Fibroblast of villous mesenchyme (primary cell): ENCODE measurements around the gene CELF2. TPM values are rescaled to one million over a fixed set of nuclear protein-coding genes. Genes with fewer than 3 reads are reported as not detected.

ENCODE experiments used
- DNase-seq: peaks from one replicate; pipeline ENCODE4 v3.0.0-alpha.2; 2010; ENCODE audit warnings: low read depth
- H3K4me3 ChIP-seq: 2 replicates; pipeline ENCODE4 v1.5.1; 2011; ENCODE audit warnings: low read depth, mild to moderate bottlenecking, low read length
- CTCF ChIP-seq: IDR thresholded peaks from 2 replicates; pipeline ENCODE4 v1.5.1; 2012; ENCODE audit warnings: low read depth, mild to moderate bottlenecking, low read length; ENCODE audit not compliant: insufficient read depth
- total RNA-seq: library from RNA; depleted of rRNA; stranded (reverse); fragments of >200 nt; gene quantifications from 2 replicates; pipeline ENCODE4 v1.2.3, GENCODE V29; 2012

CELF2 gene
- total RNA-seq, 1 donor = 2.2 TPM

DNA sequence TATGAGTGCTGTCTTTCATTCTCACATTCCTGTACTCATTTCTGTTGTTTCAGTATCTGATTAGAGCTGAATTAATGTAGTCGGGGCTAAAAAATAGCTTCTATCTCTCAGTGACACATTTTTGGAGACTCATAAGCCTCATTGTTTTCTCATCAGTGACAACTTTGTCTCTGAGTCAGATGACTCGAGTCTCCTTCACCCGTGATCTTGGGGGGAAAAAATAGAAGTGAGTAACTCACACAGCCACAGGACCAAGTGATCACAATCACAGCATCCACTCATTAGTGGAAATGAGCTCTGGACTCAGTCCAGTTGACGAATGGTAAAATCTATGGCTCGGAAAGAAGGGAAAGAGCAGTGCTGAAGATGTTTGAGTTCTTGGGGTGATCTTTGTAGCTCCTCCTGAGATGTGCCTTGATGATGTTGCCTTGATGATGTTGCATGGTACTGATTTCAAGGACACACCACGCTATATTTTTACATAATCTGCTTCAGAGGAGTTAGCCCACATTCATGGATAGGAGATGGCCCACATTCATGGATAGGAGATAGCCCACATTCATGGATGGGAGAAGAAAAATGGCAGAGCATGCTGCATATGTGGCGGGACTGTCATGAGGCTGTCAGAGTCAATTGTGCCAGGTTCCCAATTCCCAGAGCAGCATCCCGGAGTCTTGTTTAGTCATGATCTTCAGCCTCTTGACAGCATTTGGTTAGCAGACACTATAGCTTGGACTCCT, 214.7 kb downstream of the CELF2 start:
- no peak overlapping the region for H3K4me3 ChIP-seq
- DNase-seq = no peak
- no peak for TF ChIP-seq CTCF

DNA sequence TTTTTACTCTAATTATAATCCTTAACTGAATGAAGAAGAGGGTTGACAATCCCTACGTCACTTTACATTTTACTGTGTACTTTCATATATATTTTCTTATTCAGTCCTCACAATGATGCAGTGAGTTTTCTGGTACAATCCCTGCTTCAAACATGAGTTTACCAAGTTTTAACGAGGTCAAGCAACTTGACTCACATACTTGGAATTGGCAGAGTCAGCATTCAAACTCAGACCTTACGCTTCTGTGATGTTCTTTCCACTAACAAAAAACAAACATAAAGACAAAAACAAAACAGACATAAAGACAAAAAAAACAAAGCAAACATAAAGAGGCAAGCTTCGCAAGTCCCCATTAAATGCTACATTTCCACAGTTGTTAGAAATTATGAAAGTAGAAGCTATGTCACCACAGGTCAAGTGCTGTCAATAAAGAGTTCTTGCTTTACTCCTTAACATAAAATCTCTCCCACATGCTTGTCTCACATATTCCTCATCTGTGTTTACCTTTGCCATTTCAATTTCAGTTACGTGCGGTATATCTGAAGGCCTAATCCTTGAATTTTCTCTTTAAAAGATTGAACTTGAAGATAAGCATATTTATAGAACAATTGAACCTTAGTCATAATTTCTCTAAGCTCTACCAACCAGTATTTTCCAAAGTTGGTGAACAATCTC, 217.3 kb downstream of the CELF2 start:
- H3K4me3 ChIP-seq = no peak overlapping the region
- DNase-seq = peak; percentile 8
- no peak for TF ChIP-seq CTCF

DNA sequence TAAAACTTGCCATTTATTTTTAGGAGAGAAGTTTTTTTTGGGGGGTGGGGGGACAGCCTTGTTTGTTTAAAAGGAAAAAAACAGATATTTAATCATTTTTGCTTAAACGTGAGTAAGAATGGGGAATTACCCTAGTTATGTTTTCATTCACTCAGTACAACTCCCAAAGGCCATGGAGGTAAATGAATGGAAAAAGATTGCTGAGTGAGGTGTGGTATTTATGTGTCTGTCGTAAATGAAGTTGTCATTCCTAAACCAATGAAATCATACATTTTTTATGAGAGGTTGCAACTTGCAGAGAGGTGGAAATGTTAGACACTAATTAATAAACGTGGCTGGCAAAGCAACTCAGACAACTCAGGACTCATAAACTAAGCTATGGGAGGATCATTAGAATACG, 218.1 kb downstream of the CELF2 start:
- TF ChIP-seq CTCF = no peak
- no peak overlapping the region for H3K4me3 ChIP-seq
- no peak for DNase-seq

GRCh38 chr10:11236234-11236633, 218.6 kb downstream of the CELF2 start:
- TF ChIP-seq CTCF = no peak
- DNase-seq = no peak
- no peak overlapping the region for H3K4me3 ChIP-seq

DNA sequence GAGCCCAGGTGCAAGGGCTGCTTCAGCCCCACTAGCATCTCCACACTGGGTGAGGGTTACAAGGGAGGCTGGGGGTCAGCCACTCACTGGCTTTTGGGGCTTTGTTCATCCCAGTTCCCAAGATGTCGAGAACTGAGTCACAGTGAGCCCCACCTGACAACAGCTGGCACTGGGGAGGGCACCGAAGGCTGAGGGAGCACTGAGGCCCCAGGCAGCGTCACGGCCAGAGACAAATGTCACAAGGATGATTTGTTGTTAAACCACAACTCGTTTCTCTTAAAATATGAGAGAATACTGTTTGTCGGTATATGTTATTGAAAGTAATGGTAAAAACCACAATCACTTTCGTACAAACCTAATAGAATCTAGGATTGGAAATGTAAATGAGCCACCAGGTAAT, 219.9 kb downstream of the CELF2 start:
- no peak for DNase-seq
- no peak for TF ChIP-seq CTCF
- H3K4me3 ChIP-seq = no peak overlapping the region

DNA sequence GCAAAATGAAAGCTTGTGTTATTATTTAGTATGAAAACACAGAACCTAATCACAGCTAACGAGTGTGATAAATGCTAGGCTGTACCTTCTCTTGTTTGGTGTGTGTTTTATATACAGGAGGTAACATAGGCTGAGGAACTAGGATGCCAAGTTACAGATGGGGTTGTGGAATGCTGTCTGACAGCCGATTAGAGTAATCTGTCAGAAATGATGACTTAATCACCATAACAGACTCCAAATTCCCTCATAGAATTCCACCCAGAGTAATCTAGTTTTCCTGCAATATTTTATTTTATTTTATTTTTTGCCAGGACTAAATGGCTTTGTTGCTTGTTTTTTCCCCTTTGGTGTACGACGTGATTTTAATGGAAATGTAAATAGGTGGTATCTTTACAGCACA, 221.2 kb downstream of the CELF2 start:
- no peak for TF ChIP-seq CTCF
- no peak overlapping the region for H3K4me3 ChIP-seq
- no peak for DNase-seq

DNA sequence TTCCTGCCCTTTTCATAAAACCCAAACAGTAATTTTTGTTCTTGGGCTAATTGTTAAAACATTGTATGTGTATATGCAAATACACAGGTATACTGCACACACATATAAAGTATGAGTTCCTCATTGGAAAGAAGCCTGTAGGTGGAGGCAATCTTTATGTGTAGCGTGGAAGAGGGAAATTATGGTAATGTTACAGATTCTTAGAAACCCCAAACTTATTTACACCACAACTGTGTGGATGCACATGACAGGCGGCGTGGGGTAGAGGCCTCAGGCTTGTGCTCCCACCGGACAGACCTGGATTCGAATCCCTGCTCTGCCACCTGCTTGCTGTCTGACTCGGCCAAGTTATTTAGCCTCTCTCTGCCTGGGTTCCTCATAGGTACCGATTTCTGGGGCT, 223.0 kb downstream of the CELF2 start:
- no peak overlapping the region for H3K4me3 ChIP-seq
- no peak for DNase-seq
- no peak for TF ChIP-seq CTCF
